Measurements from ENCODE around the gene NKX2-1. TPM values are rescaled to one million over a fixed set of nuclear protein-coding genes. Genes with fewer than 3 reads are reported as not detected.

NKX2-1 gene
- total RNA-seq (2014; rRNA removed) (not detected in 2 replicates), Bru-seq, nascent RNA (not detected), BruChase-seq, experiment 1, labeled RNA remaining after a 6-hour chase (not detected), BruChase-seq, experiment 2, labeled RNA remaining after a 2-hour chase (not detected)
- long read RNA-seq = 0 reads

DNA sequence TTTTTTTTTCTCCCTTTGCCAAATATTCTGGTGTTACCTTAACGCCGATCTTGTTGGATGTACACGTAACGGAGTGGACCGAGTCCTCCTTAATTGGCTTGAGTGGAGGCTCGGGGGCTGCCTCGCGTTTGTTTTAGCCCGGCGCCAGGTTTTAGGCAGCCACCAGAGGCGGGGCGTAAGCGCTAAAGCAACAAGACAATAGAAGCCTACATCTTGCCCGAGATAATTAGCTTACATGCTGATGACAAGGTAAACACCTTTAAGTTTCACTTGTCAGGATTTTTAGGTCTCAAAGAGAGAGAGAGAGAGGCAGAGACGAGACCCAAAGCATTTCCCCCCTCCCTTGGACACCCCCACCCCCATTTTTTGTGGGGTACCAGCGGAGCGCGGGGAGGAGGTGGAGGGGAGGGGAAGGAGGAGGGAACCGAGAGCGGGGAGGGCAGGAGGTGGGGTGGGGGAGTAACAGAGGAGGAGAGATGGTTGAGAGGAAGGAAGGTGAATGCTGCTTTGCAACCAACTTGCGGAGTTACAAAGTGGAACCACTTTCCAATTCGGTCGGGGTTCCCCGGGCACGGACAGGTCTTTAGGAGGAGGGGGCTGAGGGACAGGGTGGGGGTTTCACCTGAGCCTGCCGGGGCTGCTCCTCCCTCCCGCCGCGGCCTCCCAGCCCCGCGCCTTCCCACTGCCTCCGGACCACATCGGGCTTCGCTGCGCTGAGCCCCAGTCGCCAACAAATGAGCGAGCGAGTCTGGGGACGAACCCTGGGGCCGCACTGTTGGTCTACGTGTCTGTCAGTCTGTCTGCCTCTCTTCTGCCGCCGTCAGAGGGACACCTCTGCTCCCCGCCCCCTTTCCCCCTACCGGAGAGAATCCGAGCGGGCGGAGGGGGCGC lies at the start of gene NKX2-1:
Gene NKX2-1 (minus strand): TSS at position 802 of the 891 bp plus-strand sequence. CDS start 103 bp downstream, at position 699.
- Histone ChIP-seq H3K4me2 (ENCODE audit: low read length) (peak within 1 kb of the TSS; percentile 53), H2AFZ (ENCODE audit: low read length) (peak within 1 kb of the TSS; percentile 61; the same call in 1 of the 2 replicates), H3K9ac (ENCODE audit: low read length) (no peak within 1 kb of the TSS), H3K4me3 (ENCODE audit: low read length) (no peak within 1 kb of the TSS; the same call in 1 of the 2 replicates), H3K27me3 (ENCODE audit: low read length) (peaks cover 26% of the 10 kb centered on the region), H3K9me3 (ENCODE audit: low read length) (no peaks in the 10 kb centered on the region), H3F3A (ENCODE audit: low read length, unreplicated experiment) (no peaks in the 10 kb centered on the region), H3K9me2 (replicated peaks; ENCODE audit: low read length) (no peaks in the 10 kb centered on the region), H3K36me3 (ENCODE audit: low read depth, low read length) (no peaks in the 10 kb centered on the region), H4K20me1 (ENCODE audit: low read length) (no peaks in the 10 kb centered on the region), H3K79me2 (ENCODE audit: low read length) (no peaks in the 10 kb centered on the region), H3K4me1 (ENCODE audit: insufficient read depth, low read length) (no peaks in the 10 kb centered on the region), H3K27ac (ENCODE audit: low read length) (no peak within 1 kb of the TSS)
- DNase-seq = no peak
- intact Hi-C loops (cut with micrococcal nuclease) = no loop called here
- no peak; the same call in 1 of the 2 replicates for ATAC-seq
- TF ChIP-seq CTCF (conservative IDR thresholded peaks at IDR 0.05; ENCODE audit: low read depth, low read length) (no peak), EZH2phosphoT487 (IDR thresholded peaks at IDR 0.05; ENCODE audit: borderline replicate concordance, low read length) (no peak), EZH2 (IDR thresholded peaks at IDR 0.05; ENCODE audit: low read length, unreplicated experiment) (no peak)
- POLR2A ChIA-PET (ENCODE audit: unreplicated experiment) = no interaction called here
- CTCF ChIA-PET = no interaction called here
- no TSS peak for BruUV-seq (replicated peaks)

DNA sequence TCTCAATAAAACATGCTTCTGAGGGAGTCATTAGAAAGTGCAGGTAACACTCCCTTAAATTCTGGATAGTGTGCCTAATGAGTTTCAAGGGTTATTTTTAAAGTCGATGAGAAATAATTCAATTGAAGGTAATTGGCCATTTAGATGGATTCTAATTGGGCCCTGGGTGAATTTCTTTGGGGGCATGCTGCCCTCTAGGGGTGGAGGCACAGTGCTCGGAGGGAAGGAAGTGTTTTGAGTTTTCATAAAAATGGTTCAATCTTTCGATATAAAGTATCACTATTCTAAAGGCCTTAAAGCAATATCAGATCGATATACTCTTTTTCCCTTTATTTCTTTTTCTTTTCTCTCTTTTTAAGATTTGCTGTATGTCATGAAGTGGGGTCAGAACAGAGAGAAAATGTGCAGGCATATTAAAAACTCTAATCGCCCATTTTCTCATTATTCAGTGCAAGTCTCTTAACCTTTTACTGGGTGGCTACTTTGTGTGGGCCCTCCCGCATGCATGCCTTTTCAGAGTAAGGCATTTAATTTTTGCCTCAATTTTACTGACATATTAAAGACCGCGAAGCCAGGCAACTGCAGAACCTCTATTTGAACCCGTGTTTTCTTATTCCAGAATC lies 36.9 kb upstream of the NKX2-1 start:
- ChIA-PET CTCF (no interaction called here), POLR2A (ENCODE audit: unreplicated experiment) (no interaction called here)
- peaks cover 22% of the 10 kb centered on the region for H3K27me3 ChIP-seq (ENCODE audit: low read length)
- no peak overlapping the region for H3K9ac ChIP-seq (ENCODE audit: low read length)
- ATAC-seq (peak; percentile 80), DNase-seq (peak; percentile 56)
- intact Hi-C loops (cut with micrococcal nuclease) = loop anchor here (1.0 to 2.0 kb wide), 4 partner anchors 350 to 674 kb away; no protein-coding TSS in a partner anchor
- no peaks in the 10 kb centered on the region for H3K36me3 ChIP-seq (ENCODE audit: low read depth, low read length)
- no peaks in the 10 kb centered on the region for H3K9me3 ChIP-seq (ENCODE audit: low read length)
- no peaks in the 10 kb centered on the region for H3K4me1 ChIP-seq (ENCODE audit: insufficient read depth, low read length)
- H3K4me2 ChIP-seq (ENCODE audit: low read length) = peak overlapping the region; percentile 50
- H3F3A ChIP-seq (ENCODE audit: low read length, unreplicated experiment) = no peaks in the 10 kb centered on the region
- H3K9me2 ChIP-seq (replicated peaks; ENCODE audit: low read length) = no peaks in the 10 kb centered on the region
- no peak overlapping the region for H3K27ac ChIP-seq (ENCODE audit: low read length)
- H2AFZ ChIP-seq (ENCODE audit: low read length) = peak overlapping the region; percentile 56
- no peak overlapping the region for H3K4me3 ChIP-seq (ENCODE audit: low read length)
- TF ChIP-seq EZH2 (IDR thresholded peaks at IDR 0.05; ENCODE audit: low read length, unreplicated experiment) (no peak), EZH2phosphoT487 (IDR thresholded peaks at IDR 0.05; ENCODE audit: borderline replicate concordance, low read length) (no peak), CTCF (conservative IDR thresholded peaks at IDR 0.05; ENCODE audit: low read depth, low read length) (peak; percentile 95)
- no TSS peak for BruUV-seq (replicated peaks)
- H4K20me1 ChIP-seq (ENCODE audit: low read length) = no peaks in the 10 kb centered on the region
- no peaks in the 10 kb centered on the region for H3K79me2 ChIP-seq (ENCODE audit: low read length)

All from PC-3 (cell line).